NCI-H510A (cell line): Measurements from ENCODE around the gene WFIKKN2.
"Not testable (repeated sequence)": the region's sequence is repeated elsewhere in the genome, so short reads cannot be mapped to it uniquely, and the experiment has no call there.

ENCODE experiments used
- DNase-seq: peaks from one replicate; lab custom pipeline; 2025; lab: John Stamatoyannopoulos, UW

Gene WFIKKN2

GRCh38 chr17:50855708-50856330, 20.4 kb downstream of the WFIKKN2 start:
- no peak for DNase-seq

GRCh38 chr17:50856431-50856830, 21.0 kb downstream of the WFIKKN2 start:
- DNase-seq: no peak

- no peak for DNase-seq
Measured at GRCh38 chr17:50858486-50859225, 23.3 kb downstream of the WFIKKN2 start.

GRCh38 chr17:50859727-50860126, 24.3 kb downstream of the WFIKKN2 start:
- DNase-seq: not testable (repeated sequence)

GRCh38 chr17:50861334-50861676, 25.9 kb downstream of the WFIKKN2 start:
- no peak for DNase-seq

- no peak for DNase-seq
Measured at GRCh38 chr17:50861822-50862528, 26.6 kb downstream of the WFIKKN2 start.

- DNase-seq: no peak
Measured at GRCh38 chr17:50863221-50863843, 27.9 kb downstream of the WFIKKN2 start.

GRCh38 chr17:50863931-50864330, 28.5 kb downstream of the WFIKKN2 start:
- no peak for DNase-seq

- no peak for DNase-seq
Measured at GRCh38 chr17:50864747-50865059, 29.3 kb downstream of the WFIKKN2 start.

GRCh38 chr17:50865060-50865867, 29.9 kb downstream of the WFIKKN2 start:
- DNase-seq: peak; percentile 44

- DNase-seq: no peak
Measured at GRCh38 chr17:50865868-50866260, 30.5 kb downstream of the WFIKKN2 start.

GRCh38 chr17:50866261-50866949, 31.0 kb downstream of the WFIKKN2 start, which contains the start of gene TOB1:
TSS of gene TOB1 (minus strand) at chr17:50866354. CDS start at chr17:50864017, 2,337 bp downstream.
- peak; percentile 98 for DNase-seq

GRCh38 chr17:50866950-50867362, 31.6 kb downstream of the WFIKKN2 start:
- peak; percentile 64 for DNase-seq

- DNase-seq: peak; percentile 94
Measured at GRCh38 chr17:50867363-50868139, 32.2 kb downstream of the WFIKKN2 start.

GRCh38 chr17:50868140-50868438, 32.7 kb downstream of the WFIKKN2 start:
- DNase-seq: no peak

GRCh38 chr17:50868602-50869001, 33.2 kb downstream of the WFIKKN2 start:
- DNase-seq: no peak

GRCh38 chr17:50871364-50871763, 36.0 kb downstream of the WFIKKN2 start:
- DNase-seq: no peak

GRCh38 chr17:50871898-50872297, 36.5 kb downstream of the WFIKKN2 start:
- no peak for DNase-seq

- no peak for DNase-seq
Measured at GRCh38 chr17:50872710-50873424, 37.5 kb downstream of the WFIKKN2 start.

- no peak for DNase-seq
Measured at GRCh38 chr17:50875074-50875473, 39.7 kb downstream of the WFIKKN2 start.
